Transverse colon (tissue), 4 donors: ENCODE results near the gene HERPUD1. TPM values are rescaled to one million over a fixed set of nuclear protein-coding genes. Genes with fewer than 3 reads are reported as not detected.

Experiments
- DNase-seq: peaks from one replicate; pipeline ENCODE4 v3.0.0-alpha.2; 2019
- H3K27ac ChIP-seq, 4 donors: fragments of 200-600 bp; sonication (generic); 2 replicates each; pipeline ENCODE4 v1.5.1; 2016 to 2018; ENCODE audit warnings: inconsistent platforms in 4 of 4
- H3K27me3 ChIP-seq: fragments of 200-600 bp; sonication (generic); 2 replicates; pipeline ENCODE4 v1.5.1; 2017; ENCODE audit warnings: inconsistent platforms
- H3K36me3 ChIP-seq, 4 donors: fragments of 200-600 bp; sonication (generic); 2 replicates each; pipeline ENCODE4 v1.5.1; 2017 to 2019; ENCODE audit warnings: inconsistent platforms in 4 of 4
- H3K4me1 ChIP-seq, 4 donors: fragments of 200-600 bp; sonication (generic); 2 replicates each; pipeline ENCODE4 v1.5.1; 2017 to 2020; ENCODE audit warnings: inconsistent platforms in 4 of 4
- H3K4me3 ChIP-seq, 4 donors: fragments of 200-600 bp; sonication (generic); 1 replicate in 1 of 4; 2 replicates in 3 of 4; pipeline versions ENCODE4 v1.5.1 to v1.6.1; 2017 to 2019; ENCODE audit warnings: inconsistent platforms in 4 of 4
- H3K9me3 ChIP-seq, 2 donors: fragments of 200-600 bp; sonication (generic); 2 replicates each; pipeline ENCODE4 v1.5.1; 2017 to 2019; ENCODE audit warnings: inconsistent platforms in 2 of 2
- CTCF ChIP-seq, 5 experiments: fragments of 200-600 bp in 3 of 5; fragments of 450-650 bp in 2 of 5; sonication (generic) in 3 of 5; IDR thresholded peaks; 1 replicate in 2 of 5; 2 replicates in 3 of 5; pipeline ENCODE4 v1.5.1; 2016 to 2017; ENCODE audit warnings: antibody characterized with exemption in 5 of 5, inconsistent platforms in 3 of 5, mild to moderate bottlenecking in 2 of 5, moderate library complexity in 1 of 5
- EP300 ChIP-seq: sonication (generic); formaldehyde crosslinking; IDR thresholded peaks from one replicate; pipeline ENCODE4 v1.6.1; 2017; ENCODE audit warnings: antibody characterized with exemption, low read depth
- POLR2A ChIP-seq: fragments of 450-650 bp; IDR thresholded peaks from one replicate; pipeline ENCODE4 v1.6.1; 2016; ENCODE audit warnings: antibody characterized with exemption, mild to moderate bottlenecking, moderate library complexity
- POLR2AphosphoS5 ChIP-seq, 3 donors: sonication (generic); formaldehyde crosslinking; IDR thresholded peaks; one replicate each; pipeline ENCODE4 v1.6.1; 2016; ENCODE audit warnings: antibody characterized with exemption in 3 of 3
- WGBS, 2 donors: methylation state at CpG; one replicate each; pipeline ENCODE4 v1.1.5; 2018; ENCODE audit warnings: low coverage in 1 of 2; 5-methylcytosine and 5-hydroxymethylcytosine counted together
- in situ Hi-C, 4 donors: fragments of 200-750 bp; cut with MboI; loops; one replicate each; pipeline versions ENCODE4 v1.15.0 to v1.15.1; 2017; ENCODE audit warnings: low sequenced_read_pairs in 3 of 4, low pct_ligation_motif_present in 1 of 4, low pct_unique_long_range_greater_than_20kb in 1 of 4
- intact Hi-C: fragments of 100-400 bp; cut with DNase I; formaldehyde crosslinking; loops from one replicate; pipeline ENCODE4 v1.15.1; 2023; ENCODE audit warnings: low total_unique reads
- total RNA-seq, 4 donors: library from RNA; depleted of rRNA; stranded (reverse); fragments of >200 nt; gene quantifications; one replicate each; pipeline ENCODE4 v1.1.0, GENCODE V29; 2016

Gene HERPUD1
- total RNA-seq, 4 donors from 2014 or later: 64.1 to 335 (median 186) TPM

- no peaks in the 10 kb centered on the region for H3K4me1 ChIP-seq
- no peaks in the 10 kb centered on the region for H3K36me3 ChIP-seq
- no peak for TF ChIP-seq CTCF (IDR thresholded peaks at IDR 0.05)
- no peak for TF ChIP-seq POLR2AphosphoS5 (IDR thresholded peaks at IDR 0.05)
- TF ChIP-seq POLR2A: no peak
- no peak for TF ChIP-seq EP300
- no peak for DNase-seq
- no peaks in the 10 kb centered on the region for H3K27me3 ChIP-seq
- 80 to 88% methylated on average over 2 to 4 of the region's 4 CpGs for WGBS, 2 donors
- intact Hi-C loops (no loop called here), in situ Hi-C loops (loop anchor here in 2 of 4 donors (10.0 to 25.0 kb wide), 2 partner anchors 91 to 206 kb away; partner anchors contain the start of gene SLC12A3 (in 1 of the 2))
- no peak overlapping the region for H3K27ac ChIP-seq
- no peaks in the 10 kb centered on the region for H3K9me3 ChIP-seq
- H3K4me3 ChIP-seq: no peak overlapping the region
Observed at GRCh38 chr16:56956076-56956475, 24.1 kb downstream of the HERPUD1 start.

- in situ Hi-C loops: loop anchor here in 2 of 4 donors (10.0 to 25.0 kb wide), 2 partner anchors 92 to 206 kb away; partner anchors contain the start of gene SLC12A3 (in 1 of the 2)
Observed at GRCh38 chr16:56956756-56957155, 24.8 kb downstream of the HERPUD1 start.

DNA sequence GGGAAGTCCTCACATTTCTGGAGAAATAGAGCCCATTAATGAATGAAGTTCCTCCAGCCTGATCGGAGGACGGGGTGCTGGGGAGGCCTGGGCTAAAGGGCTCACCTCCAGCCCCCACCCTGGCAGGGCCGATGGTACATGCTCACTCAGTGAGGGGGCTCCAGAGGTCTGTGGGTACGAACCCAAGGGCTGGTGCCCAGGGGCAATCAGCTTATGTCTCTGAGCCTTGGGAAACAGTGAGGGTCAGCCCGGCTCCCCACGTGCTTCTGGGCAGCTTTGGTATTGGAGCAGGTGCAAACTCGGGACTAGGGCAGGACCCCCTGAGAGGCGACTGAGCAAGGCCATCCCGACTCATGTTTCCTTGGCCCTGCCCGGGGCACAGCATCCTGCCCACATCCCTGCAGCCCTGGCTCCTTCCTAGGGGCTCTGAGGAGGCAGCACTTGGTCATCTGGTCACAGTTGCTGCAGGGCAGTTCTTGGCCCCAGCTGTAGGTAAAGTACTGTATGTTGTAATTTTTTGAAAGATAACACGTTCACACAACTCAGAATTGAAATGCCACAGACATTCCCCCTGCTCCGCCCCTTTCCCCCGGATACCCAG lies 28.8 kb downstream of the HERPUD1 start:
- H3K4me3 ChIP-seq: no peak overlapping the region
- H3K4me1 ChIP-seq: peaks cover 0 to 13% (median 5%) of the 10 kb centered on the region in 4 donors
- WGBS, 2 donors: 76% methylated on average over 11 of the region's 13 CpGs; no CpG with 5 or more reads in 1 of the 2 donors
- H3K36me3 ChIP-seq: no peaks in the 10 kb centered on the region
- DNase-seq: no peak
- no peaks in the 10 kb centered on the region for H3K27me3 ChIP-seq
- in situ Hi-C loops (loop anchor here in 3 of 4 donors (10.0 to 25.0 kb wide), 2 partner anchors 202 to 204 kb away; no protein-coding TSS in a partner anchor), intact Hi-C loops (no loop called here)
- TF ChIP-seq EP300 (no peak), CTCF (IDR thresholded peaks at IDR 0.05) (no peak), POLR2A (no peak), POLR2AphosphoS5 (IDR thresholded peaks at IDR 0.05) (no peak)
- H3K27ac ChIP-seq: no peak overlapping the region
- H3K9me3 ChIP-seq: no peaks in the 10 kb centered on the region

More at GRCh38 chr16:56956756-56957155, 24.8 kb downstream of the HERPUD1 start:
- WGBS, 2 donors: 54 to 55% methylated on average over 4 of the region's 4 CpGs
- H3K36me3 ChIP-seq: no peaks in the 10 kb centered on the region
- no peak overlapping the region for H3K4me3 ChIP-seq
- no peaks in the 10 kb centered on the region for H3K4me1 ChIP-seq
- intact Hi-C loops: no loop called here
- no peak overlapping the region for H3K27ac ChIP-seq
- H3K9me3 ChIP-seq: no peaks in the 10 kb centered on the region
- TF ChIP-seq EP300: no peak
- TF ChIP-seq CTCF (IDR thresholded peaks at IDR 0.05): no peak
- no peak for TF ChIP-seq POLR2AphosphoS5 (IDR thresholded peaks at IDR 0.05)
- no peak for TF ChIP-seq POLR2A
- no peaks in the 10 kb centered on the region for H3K27me3 ChIP-seq
- no peak for DNase-seq

- in situ Hi-C loops: loop anchor here in 3 of 4 donors (10.0 to 25.0 kb wide), 2 partner anchors 201 to 203 kb away; no protein-coding TSS in a partner anchor
- Histone ChIP-seq H3K9me3 (no peaks in the 10 kb centered on the region), H3K27me3 (no peaks in the 10 kb centered on the region), H3K4me1 (peaks cover 0 to 19% (median 7%) of the 10 kb centered on the region in 4 donors), H3K4me3 (no peak overlapping the region), H3K36me3 (no peaks in the 10 kb centered on the region), H3K27ac (no peak overlapping the region)
- intact Hi-C loops: no loop called here
- DNase-seq: no peak
- TF ChIP-seq POLR2A (no peak), EP300 (no peak), POLR2AphosphoS5 (IDR thresholded peaks at IDR 0.05) (no peak), CTCF (IDR thresholded peaks at IDR 0.05) (no peak)
- WGBS, 2 donors: 67 to 69% methylated on average over 3 of the region's 3 CpGs
Observed at GRCh38 chr16:56961386-56961785, 29.4 kb downstream of the HERPUD1 start.
